ENCODE measurements around the gene MLEC.

DNA sequence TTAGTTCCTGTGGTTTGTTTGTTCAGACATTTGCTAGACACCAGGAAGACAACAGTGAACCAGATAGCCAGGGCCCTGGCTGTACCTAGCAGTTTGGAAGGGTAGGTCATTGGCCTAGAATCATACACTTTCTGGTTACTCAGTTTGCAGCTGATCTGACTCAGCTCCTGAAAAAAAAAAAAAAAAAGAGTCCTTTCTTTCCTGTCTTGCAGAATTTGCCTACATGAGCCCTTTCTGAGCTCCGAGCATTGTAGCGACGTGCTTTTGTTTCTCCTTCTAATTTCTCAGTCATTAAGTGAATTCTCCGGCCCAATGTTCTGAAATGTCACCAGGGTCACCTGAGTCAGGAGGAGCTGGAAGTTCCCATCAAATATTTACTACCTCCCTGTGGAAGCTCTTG is 44.1 kb upstream of the MLEC start:
- TF ChIP-seq, protein P1, sequence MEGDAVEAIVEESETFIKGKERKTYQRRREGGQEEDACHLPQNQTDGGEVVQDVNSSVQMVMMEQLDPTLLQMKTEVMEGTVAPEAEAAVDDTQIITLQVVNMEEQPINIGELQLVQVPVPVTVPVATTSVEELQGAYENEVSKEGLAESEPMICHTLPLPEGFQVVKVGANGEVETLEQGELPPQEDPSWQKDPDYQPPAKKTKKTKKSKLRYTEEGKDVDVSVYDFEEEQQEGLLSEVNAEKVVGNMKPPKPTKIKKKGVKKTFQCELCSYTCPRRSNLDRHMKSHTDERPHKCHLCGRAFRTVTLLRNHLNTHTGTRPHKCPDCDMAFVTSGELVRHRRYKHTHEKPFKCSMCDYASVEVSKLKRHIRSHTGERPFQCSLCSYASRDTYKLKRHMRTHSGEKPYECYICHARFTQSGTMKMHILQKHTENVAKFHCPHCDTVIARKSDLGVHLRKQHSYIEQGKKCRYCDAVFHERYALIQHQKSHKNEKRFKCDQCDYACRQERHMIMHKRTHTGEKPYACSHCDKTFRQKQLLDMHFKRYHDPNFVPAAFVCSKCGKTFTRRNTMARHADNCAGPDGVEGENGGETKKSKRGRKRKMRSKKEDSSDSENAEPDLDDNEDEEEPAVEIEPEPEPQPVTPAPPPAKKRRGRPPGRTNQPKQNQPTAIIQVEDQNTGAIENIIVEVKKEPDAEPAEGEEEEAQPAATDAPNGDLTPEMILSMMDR (IDR thresholded peaks at IDR 0.05), result no peak
- TF ChIP-seq POLR2AphosphoS5 (IDR thresholded peaks at IDR 0.05; ENCODE audit: insufficient read depth in 1 of 2, low read depth in 1 of 2) (no peak), POLR2A (IDR thresholded peaks at IDR 0.05) (no peak)
